SK-N-SH treated with all-trans-retinoic acid at 6 μM for 48 hours (cell line): Measurements from ENCODE around the gene MEX3A.

Experiments
- ATAC-seq: fragments of 200-7000 bp; cut with Tn5 transposase; 3 replicates; pipeline ENCODE4 v1.9.1; 2020; ENCODE audit warnings: mild to moderate bottlenecking, moderate library complexity
- ARNTL ChIP-seq: fragments of 450-650 bp; formaldehyde crosslinking; IDR thresholded peaks from 2 replicates; pipeline ENCODE4 v1.5.0; 2020; ENCODE audit warnings: low read depth, mild to moderate bottlenecking, moderate library complexity, borderline replicate concordance
- BACH2 ChIP-seq: fragments of 250-450 bp; sonication (Bioruptor Pico); IDR thresholded peaks from 2 replicates; pipeline ENCODE4 v1.9.0; 2021; ENCODE audit warnings: mild to moderate bottlenecking, borderline replicate concordance
- CREB5 ChIP-seq: fragments of 250-450 bp; sonication (Bioruptor Pico); IDR thresholded peaks from 2 replicates; pipeline ENCODE4 v1.5.1; 2020; ENCODE audit warnings: low read depth, mild to moderate bottlenecking, moderate library complexity
- CSDC2 ChIP-seq: fragments of 250-450 bp; sonication (Bioruptor Pico); IDR thresholded peaks from 2 replicates; pipeline ENCODE4 v1.5.0; 2020; ENCODE audit warnings: mild to moderate bottlenecking, moderate library complexity
- CSRNP3 ChIP-seq: fragments of 250-450 bp; sonication (Bioruptor Pico); IDR thresholded peaks from 2 replicates; pipeline ENCODE4 v1.5.1; 2021; ENCODE audit warnings: mild to moderate bottlenecking, moderate library complexity
- GLIS3 ChIP-seq: fragments of 250-450 bp; sonication (Bioruptor Pico); IDR thresholded peaks from 2 replicates; pipeline ENCODE4 v1.5.0; 2020; ENCODE audit warnings: mild to moderate bottlenecking, moderate library complexity
- OSR1 ChIP-seq: fragments of 250-450 bp; sonication (Bioruptor Pico); IDR thresholded peaks from 2 replicates; pipeline ENCODE4 v1.8.0; 2022; ENCODE audit warnings: moderate library complexity, mild to moderate bottlenecking, inconsistent platforms
- PATZ1 ChIP-seq: fragments of 250-450 bp; sonication (Bioruptor Pico); IDR thresholded peaks from 2 replicates; pipeline ENCODE4 v1.8.0; 2020; ENCODE audit warnings: mild to moderate bottlenecking, moderate library complexity, borderline replicate concordance
- POU6F1 ChIP-seq: fragments of 250-450 bp; sonication (Bioruptor Pico); IDR thresholded peaks from 2 replicates; pipeline ENCODE4 v1.8.0; 2021; ENCODE audit warnings: low read depth, mild to moderate bottlenecking, moderate library complexity, borderline replicate concordance
- PPARA ChIP-seq: fragments of 250-450 bp; sonication (Bioruptor Pico); IDR thresholded peaks from 2 replicates; pipeline ENCODE4 v1.5.0; 2020; ENCODE audit warnings: mild to moderate bottlenecking, borderline replicate concordance
- RARB ChIP-seq: fragments of 250-450 bp; sonication (Bioruptor Pico); IDR thresholded peaks from 2 replicates; pipeline ENCODE4 v1.8.0; 2021; ENCODE audit warnings: mild to moderate bottlenecking, moderate library complexity
- SNAI2 ChIP-seq: fragments of 250-450 bp; sonication (Bioruptor Pico); IDR thresholded peaks from 2 replicates; pipeline ENCODE4 v1.5.0; 2020; ENCODE audit warnings: mild to moderate bottlenecking, moderate library complexity
- TCF4 ChIP-seq: fragments of 250-450 bp; sonication (Bioruptor Pico); IDR thresholded peaks from 2 replicates; pipeline ENCODE4 v1.8.0; 2021; ENCODE audit warnings: mild to moderate bottlenecking, moderate library complexity, borderline replicate concordance
- ZFP3 ChIP-seq: fragments of 250-450 bp; sonication (Bioruptor Pico); IDR thresholded peaks from 2 replicates; pipeline ENCODE4 v1.5.0; 2020; ENCODE audit warnings: mild to moderate bottlenecking, moderate library complexity
- ZFP30 ChIP-seq: fragments of 450-650 bp; formaldehyde crosslinking; IDR thresholded peaks from 2 replicates; pipeline ENCODE4 v1.5.0; 2022; ENCODE audit warnings: mild to moderate bottlenecking, moderate library complexity
- ZNF565 ChIP-seq: fragments of 450-650 bp; formaldehyde crosslinking; conservative IDR thresholded peaks from 2 replicates; pipeline ENCODE4 v1.5.0; 2020; ENCODE audit warnings: low read depth, mild to moderate bottlenecking, moderate library complexity
- ZNF70 ChIP-seq: fragments of 450-650 bp; formaldehyde crosslinking; IDR thresholded peaks from 2 replicates; pipeline ENCODE4 v1.5.0; 2020; ENCODE audit warnings: mild to moderate bottlenecking, moderate library complexity
- TF ChIP-seq, protein P1 (sequence below): fragments of 250-450 bp; sonication (Bioruptor Pico); IDR thresholded peaks from 2 replicates; pipeline ENCODE4 v1.5.0; 2020; ENCODE audit warnings: mild to moderate bottlenecking, moderate library complexity

MEX3A gene

GRCh38 chr1:156080863-156081179 is 1.4 kb downstream of the MEX3A start:
- no peak for TF ChIP-seq CSDC2 (CRISPR knock-in tag)
- TF ChIP-seq, protein P1, sequence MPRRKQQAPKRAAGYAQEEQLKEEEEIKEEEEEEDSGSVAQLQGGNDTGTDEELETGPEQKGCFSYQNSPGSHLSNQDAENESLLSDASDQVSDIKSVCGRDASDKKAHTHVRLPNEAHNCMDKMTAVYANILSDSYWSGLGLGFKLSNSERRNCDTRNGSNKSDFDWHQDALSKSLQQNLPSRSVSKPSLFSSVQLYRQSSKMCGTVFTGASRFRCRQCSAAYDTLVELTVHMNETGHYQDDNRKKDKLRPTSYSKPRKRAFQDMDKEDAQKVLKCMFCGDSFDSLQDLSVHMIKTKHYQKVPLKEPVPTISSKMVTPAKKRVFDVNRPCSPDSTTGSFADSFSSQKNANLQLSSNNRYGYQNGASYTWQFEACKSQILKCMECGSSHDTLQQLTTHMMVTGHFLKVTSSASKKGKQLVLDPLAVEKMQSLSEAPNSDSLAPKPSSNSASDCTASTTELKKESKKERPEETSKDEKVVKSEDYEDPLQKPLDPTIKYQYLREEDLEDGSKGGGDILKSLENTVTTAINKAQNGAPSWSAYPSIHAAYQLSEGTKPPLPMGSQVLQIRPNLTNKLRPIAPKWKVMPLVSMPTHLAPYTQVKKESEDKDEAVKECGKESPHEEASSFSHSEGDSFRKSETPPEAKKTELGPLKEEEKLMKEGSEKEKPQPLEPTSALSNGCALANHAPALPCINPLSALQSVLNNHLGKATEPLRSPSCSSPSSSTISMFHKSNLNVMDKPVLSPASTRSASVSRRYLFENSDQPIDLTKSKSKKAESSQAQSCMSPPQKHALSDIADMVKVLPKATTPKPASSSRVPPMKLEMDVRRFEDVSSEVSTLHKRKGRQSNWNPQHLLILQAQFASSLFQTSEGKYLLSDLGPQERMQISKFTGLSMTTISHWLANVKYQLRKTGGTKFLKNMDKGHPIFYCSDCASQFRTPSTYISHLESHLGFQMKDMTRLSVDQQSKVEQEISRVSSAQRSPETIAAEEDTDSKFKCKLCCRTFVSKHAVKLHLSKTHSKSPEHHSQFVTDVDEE (CRISPR knock-in tag): no peak
- no peak for TF ChIP-seq CSRNP3 (CRISPR knock-in tag)
- no peak for TF ChIP-seq ZNF70 (CRISPR knock-in tag)
- TF ChIP-seq CREB5 (CRISPR knock-in tag): no peak
- no peak for TF ChIP-seq PPARA
- TF ChIP-seq BACH2 (CRISPR knock-in tag): no peak
- no peak for TF ChIP-seq POU6F1
- no peak for TF ChIP-seq PATZ1 (CRISPR knock-in tag)
- no peak for TF ChIP-seq GLIS3 (CRISPR knock-in tag)
- TF ChIP-seq TCF4 (CRISPR knock-in tag): no peak
- no peak for TF ChIP-seq ZFP3 (CRISPR knock-in tag)
- no peak for TF ChIP-seq SNAI2 (CRISPR knock-in tag)
- no peak for TF ChIP-seq RARB (CRISPR knock-in tag)
- TF ChIP-seq ZNF565 (CRISPR knock-in tag): no peak
- no peak for TF ChIP-seq ARNTL (CRISPR knock-in tag)

DNA sequence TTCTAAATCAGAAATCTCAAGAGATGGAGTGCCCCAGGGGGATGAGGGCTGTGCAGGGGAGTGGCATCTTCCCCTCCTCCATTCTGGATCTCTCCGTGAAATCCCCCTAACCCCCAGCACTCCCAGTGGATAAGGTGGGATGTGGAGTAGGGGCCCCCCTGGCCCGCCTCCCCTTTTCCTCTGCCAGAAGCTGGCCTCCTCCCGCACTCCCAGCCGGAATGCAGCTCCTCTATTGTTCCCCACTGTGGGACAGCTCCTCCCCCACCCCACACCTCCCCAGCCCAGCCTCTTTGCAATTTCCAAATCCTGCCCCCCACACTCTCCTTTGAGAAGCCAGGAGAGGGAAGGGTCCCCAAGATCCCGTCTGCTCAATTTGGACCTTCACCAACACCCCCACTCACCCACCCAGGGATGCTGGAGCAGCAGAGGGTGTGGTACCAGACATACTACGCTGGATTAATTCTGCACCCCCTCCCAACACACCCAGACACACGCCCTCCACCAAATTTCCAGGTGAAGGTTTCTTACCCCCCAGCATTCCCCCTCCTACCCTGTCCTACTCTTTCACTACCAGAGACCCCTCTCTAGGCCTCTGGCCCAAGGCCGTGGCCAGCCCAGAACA is 1.9 kb downstream of the MEX3A start:
- ATAC-seq: peak; percentile 2; the same call in 1 of the 3 replicates
- TF ChIP-seq RARB (CRISPR knock-in tag) (no peak), ZFP3 (CRISPR knock-in tag) (no peak), BACH2 (CRISPR knock-in tag) (no peak), TCF4 (CRISPR knock-in tag) (no peak), ZFP30 (no peak), OSR1 (CRISPR knock-in tag) (no peak), PPARA (no peak), PATZ1 (CRISPR knock-in tag) (no peak), CSRNP3 (CRISPR knock-in tag) (no peak)

More at GRCh38 chr1:156080863-156081179, 1.4 kb downstream of the MEX3A start:
- ATAC-seq: peak; percentile 17
